ENCODE results near the gene ASAP2.

Gene ASAP2

DNA sequence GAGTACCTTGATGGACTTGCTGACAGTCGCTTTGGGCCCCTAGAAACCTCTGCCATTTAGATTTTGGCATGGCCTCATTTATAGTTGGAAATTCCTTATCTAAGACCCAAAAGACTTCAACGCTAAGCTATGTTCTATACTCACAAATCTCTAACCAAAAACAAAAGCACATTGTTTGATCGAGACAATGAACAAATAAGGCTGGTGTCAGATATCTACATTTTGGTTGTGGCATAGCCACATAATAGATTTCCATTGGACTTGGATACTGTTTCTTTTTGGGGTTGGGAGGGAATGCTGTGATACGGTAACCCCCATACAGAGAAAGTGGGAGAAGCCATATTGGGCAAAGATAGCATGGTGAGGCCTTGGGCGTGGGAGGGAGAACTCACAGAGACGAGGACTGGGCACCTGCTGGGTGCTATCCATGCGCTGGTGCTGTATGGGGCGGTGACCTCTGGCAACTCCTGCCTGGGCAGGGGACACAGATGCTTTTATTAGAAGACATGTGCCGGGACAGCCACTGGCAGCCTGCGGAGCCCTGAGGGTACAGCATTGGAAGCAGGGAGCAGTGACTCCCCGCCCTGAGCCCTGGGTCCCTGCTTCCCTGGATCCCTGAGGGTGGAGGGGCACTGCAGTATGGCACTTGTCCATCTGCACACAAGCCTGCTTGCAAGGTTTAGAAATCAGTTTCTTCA, 97.1 kb downstream of the ASAP2 start:
- no peaks in the 10 kb centered on the region for H3K4me1 ChIP-seq (ENCODE audit: control insufficient read depth, insufficient read depth, low read length)
- H3K9me3 ChIP-seq (ENCODE audit: control insufficient read depth, low read length), result no peaks in the 10 kb centered on the region
- H3K27me3 ChIP-seq (ENCODE audit: control insufficient read depth, insufficient read depth, low read length, poor library complexity, severe bottlenecking), result no peaks in the 10 kb centered on the region
- no peaks in the 10 kb centered on the region for H3K36me3 ChIP-seq (ENCODE audit: control insufficient read depth, insufficient read depth, low read length)
- no peak overlapping the region for H3K27ac ChIP-seq (ENCODE audit: insufficient read depth, low read depth, low read length, poor library complexity, severe bottlenecking)
- WGBS, 2 experiments, result 90 to 93% methylated on average over 11 of the region's 11 CpGs
- no peak overlapping the region for H3K4me3 ChIP-seq (ENCODE audit: insufficient read depth, low read depth, low read length)

DNA sequence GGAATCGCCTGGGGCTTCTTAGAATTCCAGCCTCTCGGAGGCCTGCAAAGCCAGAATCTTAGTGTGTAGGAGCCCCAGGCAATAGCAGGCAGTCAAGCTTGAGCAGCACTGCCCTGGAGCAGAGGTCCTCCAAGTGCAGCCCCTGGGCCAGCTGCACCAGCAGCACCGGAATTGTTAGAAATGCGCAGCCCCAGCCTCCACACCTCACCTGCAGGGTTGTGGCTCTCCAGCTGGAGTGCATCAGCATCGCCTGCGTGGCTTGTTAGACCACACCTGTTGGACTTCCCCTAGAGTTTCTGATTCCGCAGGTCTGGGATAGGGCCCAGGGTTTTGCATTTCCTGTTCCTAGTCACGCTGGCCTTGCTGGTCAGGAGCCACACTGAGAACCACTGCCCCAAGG, 100.3 kb downstream of the ASAP2 start:
- WGBS, 2 experiments, result 93% methylated on average over 8 of the region's 8 CpGs

DNA sequence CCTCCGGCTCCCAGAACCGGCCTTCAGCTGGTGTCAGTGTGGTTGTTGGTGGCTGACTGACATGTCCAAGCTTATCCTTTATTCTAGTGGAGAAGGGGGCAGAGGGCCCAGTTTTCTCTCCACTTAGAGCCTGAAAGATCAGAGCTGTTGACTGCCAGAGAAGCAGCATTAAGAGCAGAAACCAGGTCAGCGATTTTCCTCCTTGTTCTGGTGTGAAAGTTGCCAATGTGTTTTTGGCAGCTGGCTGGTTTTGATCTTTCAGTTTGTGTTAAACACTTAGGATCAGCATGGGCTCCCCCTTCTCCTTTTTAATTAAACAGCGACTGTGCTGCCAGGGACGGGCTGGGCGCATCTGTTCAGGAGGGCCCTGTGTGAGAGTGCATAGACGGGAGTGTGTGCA, 100.9 kb downstream of the ASAP2 start:
- WGBS, 2 experiments, result 95 to 98% methylated on average over 7 of the region's 7 CpGs
- Histone ChIP-seq H3K27me3 (ENCODE audit: control insufficient read depth, insufficient read depth, low read length, poor library complexity, severe bottlenecking) (no peaks in the 10 kb centered on the region), H3K27ac (ENCODE audit: insufficient read depth, low read depth, low read length, poor library complexity, severe bottlenecking) (no peak overlapping the region), H3K36me3 (ENCODE audit: control insufficient read depth, insufficient read depth, low read length) (no peaks in the 10 kb centered on the region), H3K4me1 (ENCODE audit: control insufficient read depth, insufficient read depth, low read length) (no peaks in the 10 kb centered on the region), H3K9me3 (ENCODE audit: control insufficient read depth, low read length) (no peaks in the 10 kb centered on the region), H3K4me3 (ENCODE audit: insufficient read depth, low read depth, low read length) (no peak overlapping the region)

More for the DNA sequence above, 100.3 kb downstream of the ASAP2 start:
- H3K9me3 ChIP-seq (ENCODE audit: control insufficient read depth, low read length), result no peaks in the 10 kb centered on the region
- no peaks in the 10 kb centered on the region for H3K4me1 ChIP-seq (ENCODE audit: control insufficient read depth, insufficient read depth, low read length)
- no peak overlapping the region for H3K27ac ChIP-seq (ENCODE audit: insufficient read depth, low read depth, low read length, poor library complexity, severe bottlenecking)
- H3K36me3 ChIP-seq (ENCODE audit: control insufficient read depth, insufficient read depth, low read length), result no peaks in the 10 kb centered on the region
- H3K27me3 ChIP-seq (ENCODE audit: control insufficient read depth, insufficient read depth, low read length, poor library complexity, severe bottlenecking), result no peaks in the 10 kb centered on the region
- H3K4me3 ChIP-seq (ENCODE audit: insufficient read depth, low read depth, low read length), result no peak overlapping the region

DNA sequence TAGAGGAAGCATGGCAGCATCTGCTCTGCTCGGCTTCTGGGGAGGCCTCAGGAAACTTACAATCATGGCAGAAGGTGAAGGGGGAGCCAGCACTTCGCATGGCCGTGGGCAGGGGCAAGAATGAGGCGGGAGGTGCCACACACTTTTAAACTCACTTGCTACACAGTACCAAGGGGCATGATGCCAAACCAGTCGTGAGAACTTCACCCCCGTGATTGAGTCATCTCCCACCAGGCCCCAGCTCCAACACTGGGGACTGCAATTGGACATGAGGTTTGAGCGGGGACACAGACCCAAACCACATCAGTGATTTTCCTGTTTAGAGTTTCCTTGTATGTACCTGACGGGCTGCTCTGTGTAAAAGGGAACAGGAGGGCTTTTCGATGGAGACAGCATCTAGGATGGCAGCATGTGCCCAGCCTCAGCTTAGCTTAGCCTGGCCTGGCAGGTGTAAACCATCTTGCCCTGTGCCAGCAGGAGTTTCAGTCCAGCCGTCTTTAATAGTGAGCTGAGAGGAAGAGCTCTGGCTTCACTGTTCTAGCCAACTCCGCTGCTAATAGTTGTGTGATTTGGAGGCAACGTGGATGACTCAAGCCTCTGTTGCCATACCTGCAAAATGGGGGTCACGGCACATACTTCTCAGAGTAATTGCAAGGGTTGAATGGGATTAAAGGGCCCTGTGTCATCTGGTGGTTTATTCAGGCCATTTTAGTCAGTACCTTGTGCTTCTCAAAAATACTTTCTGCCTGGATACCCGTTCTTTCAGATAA, 101.8 kb downstream of the ASAP2 start:
- no peaks in the 10 kb centered on the region for H3K36me3 ChIP-seq (ENCODE audit: control insufficient read depth, insufficient read depth, low read length)

DNA sequence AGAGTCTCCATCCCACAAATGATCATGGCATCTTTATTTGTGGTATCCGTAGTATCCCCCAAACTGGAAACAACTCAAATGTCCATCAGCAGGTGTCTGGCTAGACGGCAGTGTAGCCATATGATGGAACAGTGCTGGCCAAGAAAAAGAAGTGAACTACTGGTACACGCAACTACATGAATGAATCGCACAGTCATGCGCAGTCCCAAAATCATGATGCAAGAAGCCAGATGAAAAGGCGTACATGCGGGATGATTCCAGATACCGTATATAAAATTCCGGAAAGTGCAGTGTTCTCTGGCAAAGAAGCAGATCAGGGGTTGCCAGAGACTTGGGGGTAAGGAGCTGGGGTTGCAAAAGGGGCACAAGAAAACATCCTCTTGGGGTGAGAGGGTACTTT, 102.5 kb downstream of the ASAP2 start:
- no peaks in the 10 kb centered on the region for H3K36me3 ChIP-seq (ENCODE audit: control insufficient read depth, insufficient read depth, low read length)
- WGBS, 2 experiments, result 95 to 96% methylated on average over 9 of the region's 9 CpGs
- no peaks in the 10 kb centered on the region for H3K9me3 ChIP-seq (ENCODE audit: control insufficient read depth, low read length)
- no peak overlapping the region for H3K4me3 ChIP-seq (ENCODE audit: insufficient read depth, low read depth, low read length)
- no peaks in the 10 kb centered on the region for H3K27me3 ChIP-seq (ENCODE audit: control insufficient read depth, insufficient read depth, low read length, poor library complexity, severe bottlenecking)
- no peaks in the 10 kb centered on the region for H3K4me1 ChIP-seq (ENCODE audit: control insufficient read depth, insufficient read depth, low read length)
- H3K27ac ChIP-seq (ENCODE audit: insufficient read depth, low read depth, low read length, poor library complexity, severe bottlenecking), result no peak overlapping the region

More for the DNA sequence above, 101.8 kb downstream of the ASAP2 start:
- 94 to 96% methylated on average over 14 of the region's 14 CpGs for WGBS, 2 experiments
- Histone ChIP-seq H3K9me3 (ENCODE audit: control insufficient read depth, low read length) (no peaks in the 10 kb centered on the region), H3K4me3 (ENCODE audit: insufficient read depth, low read depth, low read length) (no peak overlapping the region), H3K27me3 (ENCODE audit: control insufficient read depth, insufficient read depth, low read length, poor library complexity, severe bottlenecking) (no peaks in the 10 kb centered on the region), H3K27ac (ENCODE audit: insufficient read depth, low read depth, low read length, poor library complexity, severe bottlenecking) (no peak overlapping the region), H3K4me1 (ENCODE audit: control insufficient read depth, insufficient read depth, low read length) (no peaks in the 10 kb centered on the region)

DNA sequence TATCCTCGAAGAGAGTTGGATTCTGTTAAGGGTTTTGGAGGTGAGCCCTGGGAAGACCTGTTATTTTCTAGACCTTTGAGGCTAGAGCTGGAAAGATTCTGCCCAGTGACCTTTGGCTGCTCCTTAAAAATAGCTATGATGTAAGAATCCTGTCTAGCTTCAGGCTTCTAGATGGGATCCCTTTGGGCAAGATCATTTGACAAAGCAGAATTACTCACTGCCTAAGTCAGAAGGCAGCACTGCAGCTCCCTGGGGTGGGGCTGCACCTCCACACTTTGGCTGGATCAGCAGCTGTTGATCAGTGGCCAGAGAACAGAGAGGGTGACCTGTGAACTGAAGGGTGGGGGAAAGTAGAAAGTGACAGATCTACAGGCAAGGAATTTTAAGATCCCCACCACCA, 103.8 kb downstream of the ASAP2 start:
- H3K36me3 ChIP-seq (ENCODE audit: control insufficient read depth, insufficient read depth, low read length), result no peaks in the 10 kb centered on the region
- H3K27ac ChIP-seq (ENCODE audit: insufficient read depth, low read depth, low read length, poor library complexity, severe bottlenecking), result no peak overlapping the region
- H3K27me3 ChIP-seq (ENCODE audit: control insufficient read depth, insufficient read depth, low read length, poor library complexity, severe bottlenecking), result no peaks in the 10 kb centered on the region
- 89 to 94% methylated on average over 1 of the region's 1 CpG for WGBS, 2 experiments
- H3K9me3 ChIP-seq (ENCODE audit: control insufficient read depth, low read length), result no peaks in the 10 kb centered on the region
- no peaks in the 10 kb centered on the region for H3K4me1 ChIP-seq (ENCODE audit: control insufficient read depth, insufficient read depth, low read length)
- H3K4me3 ChIP-seq (ENCODE audit: insufficient read depth, low read depth, low read length), result no peak overlapping the region

DNA sequence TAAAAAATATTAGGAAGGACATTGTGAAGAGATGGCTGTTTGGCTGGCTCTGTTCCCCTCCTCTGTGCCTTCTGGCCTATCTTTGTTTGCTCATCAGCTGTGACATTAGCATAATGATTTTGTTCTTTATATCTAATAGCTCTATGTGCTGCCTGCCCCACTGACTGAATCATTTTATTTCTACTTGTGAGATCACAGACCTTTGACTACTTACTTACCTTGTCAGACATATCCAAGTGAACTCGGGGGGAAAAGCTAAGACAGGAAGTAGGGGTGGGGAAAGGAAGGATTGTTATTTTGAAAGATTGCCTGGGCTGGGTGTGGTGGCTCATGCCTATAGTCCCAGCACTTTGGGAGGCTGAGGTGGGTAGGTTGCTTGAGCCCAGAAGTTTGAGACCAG, 104.2 kb downstream of the ASAP2 start:
- Histone ChIP-seq H3K27me3 (ENCODE audit: control insufficient read depth, insufficient read depth, low read length, poor library complexity, severe bottlenecking) (no peaks in the 10 kb centered on the region), H3K9me3 (ENCODE audit: control insufficient read depth, low read length) (no peaks in the 10 kb centered on the region), H3K27ac (ENCODE audit: insufficient read depth, low read depth, low read length, poor library complexity, severe bottlenecking) (no peak overlapping the region), H3K4me1 (ENCODE audit: control insufficient read depth, insufficient read depth, low read length) (no peaks in the 10 kb centered on the region), H3K36me3 (ENCODE audit: control insufficient read depth, insufficient read depth, low read length) (no peaks in the 10 kb centered on the region), H3K4me3 (ENCODE audit: insufficient read depth, low read depth, low read length) (no peak overlapping the region)
- 63 to 72% methylated on average over 1 of the region's 1 CpG for WGBS, 2 experiments

DNA sequence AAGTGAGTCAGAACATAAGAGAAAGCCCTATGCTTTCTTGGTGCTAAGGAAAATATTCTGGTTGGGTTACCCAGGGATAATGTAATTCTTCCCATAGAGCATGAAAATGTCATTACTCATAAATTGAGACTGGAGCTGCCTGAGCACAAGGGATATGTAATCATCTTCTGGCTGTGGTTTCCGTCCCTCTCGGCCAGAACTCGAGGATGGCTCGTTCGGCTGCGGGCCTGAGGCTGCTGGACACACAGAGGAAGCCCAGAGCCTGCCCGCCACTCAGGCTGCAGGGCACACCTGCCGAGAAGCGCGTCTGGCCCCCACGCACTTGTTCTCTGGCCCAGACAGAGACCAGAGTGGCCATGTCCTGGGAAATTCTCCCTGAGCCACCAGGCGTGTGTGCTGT, 104.9 kb downstream of the ASAP2 start:
- Histone ChIP-seq H3K27ac (ENCODE audit: insufficient read depth, low read depth, low read length, poor library complexity, severe bottlenecking) (no peak overlapping the region), H3K4me3 (ENCODE audit: insufficient read depth, low read depth, low read length) (no peak overlapping the region)
- WGBS, 2 experiments, result 95% methylated on average over 12 of the region's 12 CpGs

DNA sequence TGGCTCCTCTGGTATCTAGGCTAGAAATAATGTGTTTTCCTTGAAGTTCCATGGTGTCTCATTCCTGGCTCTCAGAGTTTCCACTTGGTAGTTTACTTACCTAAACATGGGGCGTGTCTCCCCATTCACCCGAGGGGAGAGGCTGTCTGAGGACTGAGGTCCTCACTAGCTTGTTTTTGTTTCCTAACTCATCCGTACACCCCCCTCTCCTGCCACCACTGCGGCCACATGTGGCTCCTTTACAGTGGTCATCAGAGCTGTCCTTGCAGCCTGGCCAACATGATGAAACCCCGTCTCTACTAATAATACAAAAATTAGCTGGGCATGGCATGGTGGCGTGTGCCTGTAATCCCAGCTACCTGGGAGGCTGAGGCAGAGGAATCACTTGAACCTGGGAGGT, 106.0 kb downstream of the ASAP2 start:
- 94 to 96% methylated on average over 6 of the region's 6 CpGs for WGBS, 2 experiments
- H3K27ac ChIP-seq (ENCODE audit: insufficient read depth, low read depth, low read length, poor library complexity, severe bottlenecking), result no peak overlapping the region

More for the DNA sequence above, 104.9 kb downstream of the ASAP2 start:
- no peaks in the 10 kb centered on the region for H3K27me3 ChIP-seq (ENCODE audit: control insufficient read depth, insufficient read depth, low read length, poor library complexity, severe bottlenecking)
- H3K9me3 ChIP-seq (ENCODE audit: control insufficient read depth, low read length), result no peaks in the 10 kb centered on the region
- H3K36me3 ChIP-seq (ENCODE audit: control insufficient read depth, insufficient read depth, low read length), result no peaks in the 10 kb centered on the region
- H3K4me1 ChIP-seq (ENCODE audit: control insufficient read depth, insufficient read depth, low read length), result no peaks in the 10 kb centered on the region

DNA sequence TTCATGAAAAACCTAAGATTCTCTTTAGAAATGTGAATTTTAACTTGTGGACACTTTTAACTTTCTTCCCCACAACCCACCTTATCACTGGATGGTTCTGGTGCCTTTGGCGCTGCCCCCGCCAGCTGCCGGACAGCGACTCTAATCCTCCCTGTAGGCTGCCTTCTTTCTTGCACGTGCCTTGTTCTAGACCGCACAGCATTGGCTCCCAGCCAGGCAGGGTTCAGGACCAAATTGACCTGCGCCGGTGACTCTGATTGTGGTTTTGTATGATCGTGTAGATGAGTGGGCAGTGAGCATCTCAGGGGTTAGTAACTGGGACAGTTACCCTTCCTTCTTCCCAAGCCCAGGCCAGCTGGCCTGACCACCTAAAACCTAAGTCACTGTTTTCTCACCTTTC, 106.8 kb downstream of the ASAP2 start:
- H3K4me1 ChIP-seq (ENCODE audit: control insufficient read depth, insufficient read depth, low read length), result no peaks in the 10 kb centered on the region
- no peaks in the 10 kb centered on the region for H3K36me3 ChIP-seq (ENCODE audit: control insufficient read depth, insufficient read depth, low read length)
- no peak overlapping the region for H3K4me3 ChIP-seq (ENCODE audit: insufficient read depth, low read depth, low read length)
- no peaks in the 10 kb centered on the region for H3K9me3 ChIP-seq (ENCODE audit: control insufficient read depth, low read length)
- no peaks in the 10 kb centered on the region for H3K27me3 ChIP-seq (ENCODE audit: control insufficient read depth, insufficient read depth, low read length, poor library complexity, severe bottlenecking)
- WGBS, 2 experiments, result 95 to 96% methylated on average over 9 of the region's 9 CpGs
- H3K27ac ChIP-seq (ENCODE audit: insufficient read depth, low read depth, low read length, poor library complexity, severe bottlenecking), result no peak overlapping the region

More for the DNA sequence above, 106.0 kb downstream of the ASAP2 start:
- no peaks in the 10 kb centered on the region for H3K27me3 ChIP-seq (ENCODE audit: control insufficient read depth, insufficient read depth, low read length, poor library complexity, severe bottlenecking)
- no peak overlapping the region for H3K4me3 ChIP-seq (ENCODE audit: insufficient read depth, low read depth, low read length)
- H3K4me1 ChIP-seq (ENCODE audit: control insufficient read depth, insufficient read depth, low read length), result no peaks in the 10 kb centered on the region
- no peaks in the 10 kb centered on the region for H3K36me3 ChIP-seq (ENCODE audit: control insufficient read depth, insufficient read depth, low read length)
- H3K9me3 ChIP-seq (ENCODE audit: control insufficient read depth, low read length), result no peaks in the 10 kb centered on the region
